ENCODE data around the gene STKLD1. TPM values are rescaled to one million over a fixed set of nuclear protein-coding genes. Genes with fewer than 3 reads are reported as not detected.

STKLD1 gene
- total and polyA plus RNA-seq, 9 of the 15 experiments (the other 6 are each of a cell fraction or from before 2014, with no cell fraction given), result 0.10 to 0.65 (median 0.33) TPM; not detected in 2

- TF ChIP-seq, protein P1, sequence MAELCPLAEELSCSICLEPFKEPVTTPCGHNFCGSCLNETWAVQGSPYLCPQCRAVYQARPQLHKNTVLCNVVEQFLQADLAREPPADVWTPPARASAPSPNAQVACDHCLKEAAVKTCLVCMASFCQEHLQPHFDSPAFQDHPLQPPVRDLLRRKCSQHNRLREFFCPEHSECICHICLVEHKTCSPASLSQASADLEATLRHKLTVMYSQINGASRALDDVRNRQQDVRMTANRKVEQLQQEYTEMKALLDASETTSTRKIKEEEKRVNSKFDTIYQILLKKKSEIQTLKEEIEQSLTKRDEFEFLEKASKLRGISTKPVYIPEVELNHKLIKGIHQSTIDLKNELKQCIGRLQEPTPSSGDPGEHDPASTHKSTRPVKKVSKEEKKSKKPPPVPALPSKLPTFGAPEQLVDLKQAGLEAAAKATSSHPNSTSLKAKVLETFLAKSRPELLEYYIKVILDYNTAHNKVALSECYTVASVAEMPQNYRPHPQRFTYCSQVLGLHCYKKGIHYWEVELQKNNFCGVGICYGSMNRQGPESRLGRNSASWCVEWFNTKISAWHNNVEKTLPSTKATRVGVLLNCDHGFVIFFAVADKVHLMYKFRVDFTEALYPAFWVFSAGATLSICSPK (IDR thresholded peaks at IDR 0.05; ENCODE audit: borderline replicate concordance), result no peak
- no peak for TF ChIP-seq ZNF707 (CRISPR knock-in tag; conservative IDR thresholded peaks at IDR 0.05)
- TF ChIP-seq ZNF444 (CRISPR knock-in tag; IDR thresholded peaks at IDR 0.05), result no peak
- TF ChIP-seq ZBTB11 (CRISPR knock-in tag; IDR thresholded peaks at IDR 0.05), result peak in 1 of 3 experiments; percentile 75; a peak in 2 of 6 replicates
- TF ChIP-seq HDGF (IDR thresholded peaks at IDR 0.05), result no peak
- TF ChIP-seq ZFX (CRISPR knock-in tag; IDR thresholded peaks at IDR 0.05), result no peak
- TF ChIP-seq ZNF224 (CRISPR knock-in tag; IDR thresholded peaks at IDR 0.05), result no peak
- no peak for TF ChIP-seq ZSCAN29 (IDR thresholded peaks at IDR 0.05)
- no peak for TF ChIP-seq ESRRA (IDR thresholded peaks at IDR 0.05; ENCODE audit: borderline replicate concordance, low read depth)
- TF ChIP-seq DACH1 (IDR thresholded peaks at IDR 0.05; ENCODE audit: partially characterized antibody), result no peak
- peak; percentile 48 for TF ChIP-seq CCNT2 (IDR thresholded peaks at IDR 0.05; ENCODE audit: borderline replicate concordance, extremely low read depth, insufficient read length, low read depth, low read length)
- peak; percentile 86 for TF ChIP-seq ELF1 (tag; IDR thresholded peaks at IDR 0.05)
- no peak for TF ChIP-seq HNRNPUL1 (IDR thresholded peaks at IDR 0.05; ENCODE audit: low read length)
- no peak for TF ChIP-seq SMARCB1 (IDR thresholded peaks at IDR 0.05; ENCODE audit: insufficient read length, low read depth)
- peak; percentile 52 for TF ChIP-seq HMGN3 (IDR thresholded peaks at IDR 0.05; ENCODE audit: borderline replicate concordance, extremely low read depth, insufficient read length, low read depth, low read length)
- no peak for TF ChIP-seq ZBTB34 (CRISPR knock-in tag; IDR thresholded peaks at IDR 0.05)
- no peak for TF ChIP-seq BRF1 (IDR thresholded peaks at IDR 0.05; ENCODE audit: borderline replicate concordance, extremely low read depth, insufficient read length)
- no peak for TF ChIP-seq KDM1A (IDR thresholded peaks at IDR 0.05)
- TF ChIP-seq, protein P2, sequence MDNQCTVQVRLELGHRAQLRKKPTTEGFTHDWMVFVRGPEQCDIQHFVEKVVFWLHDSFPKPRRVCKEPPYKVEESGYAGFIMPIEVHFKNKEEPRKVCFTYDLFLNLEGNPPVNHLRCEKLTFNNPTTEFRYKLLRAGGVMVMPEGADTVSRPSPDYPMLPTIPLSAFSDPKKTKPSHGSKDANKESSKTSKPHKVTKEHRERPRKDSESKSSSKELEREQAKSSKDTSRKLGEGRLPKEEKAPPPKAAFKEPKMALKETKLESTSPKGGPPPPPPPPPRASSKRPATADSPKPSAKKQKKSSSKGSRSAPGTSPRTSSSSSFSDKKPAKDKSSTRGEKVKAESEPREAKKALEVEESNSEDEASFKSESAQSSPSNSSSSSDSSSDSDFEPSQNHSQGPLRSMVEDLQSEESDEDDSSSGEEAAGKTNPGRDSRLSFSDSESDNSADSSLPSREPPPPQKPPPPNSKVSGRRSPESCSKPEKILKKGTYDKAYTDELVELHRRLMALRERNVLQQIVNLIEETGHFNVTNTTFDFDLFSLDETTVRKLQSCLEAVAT (IDR thresholded peaks at IDR 0.05), result peak; percentile 27 to 39; a peak in 1 of 4 replicates
- TF ChIP-seq ZNF121 (CRISPR knock-in tag; conservative IDR thresholded peaks at IDR 0.05), result no peak
These were observed 19.6 kb upstream of the STKLD1 start, which contains the start of the genes SURF1 and SURF2 (continued) for GRCh38 chr9:133356391-133357091.

Data from K562 (cell line).